ENCODE measurements around the gene UBASH3A.

The UBASH3A gene

GRCh38 chr21:42397746-42398394, 5.8 kb upstream of the UBASH3A start:
- in situ Hi-C loops (cut with HindIII; ENCODE audit: low sequenced_read_pairs), result no loop called here
- no peak overlapping the region for H3K4me3 ChIP-seq (ENCODE audit: low read depth, low read length)
- DNase-seq (ENCODE audit: low read depth, low spot score), result no peak
- TF ChIP-seq CTCF (IDR thresholded peaks at IDR 0.05; ENCODE audit: low read depth, low read length), result no peak

GRCh38 chr21:42398436-42399028, 5.2 kb upstream of the UBASH3A start:
- no peak overlapping the region for H3K4me3 ChIP-seq (ENCODE audit: low read depth, low read length)
- no peak for DNase-seq (ENCODE audit: low read depth, low spot score)
- TF ChIP-seq CTCF (IDR thresholded peaks at IDR 0.05; ENCODE audit: low read depth, low read length), result no peak
- in situ Hi-C loops (cut with HindIII; ENCODE audit: low sequenced_read_pairs), result no loop called here

DNA sequence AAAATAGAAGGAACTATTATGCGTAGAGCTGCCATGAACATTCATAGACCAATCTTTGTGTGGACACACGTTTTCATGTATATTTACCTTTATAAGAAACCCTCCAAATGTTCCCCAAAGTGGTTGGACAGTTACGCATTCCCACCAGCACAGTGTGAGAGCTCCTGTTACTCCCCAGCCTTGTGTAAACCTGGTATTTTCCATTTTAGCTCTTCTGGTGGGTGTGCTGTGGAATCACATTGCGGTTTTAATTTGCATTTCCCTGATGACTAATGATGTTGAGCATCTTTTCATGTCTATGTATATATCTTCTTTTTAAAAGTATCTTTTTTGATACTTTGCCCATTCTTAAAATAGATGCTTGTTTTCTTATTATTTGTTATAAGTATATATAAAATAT, 3.2 kb upstream of the UBASH3A start:
- in situ Hi-C loops (cut with HindIII; ENCODE audit: low sequenced_read_pairs), result no loop called here
- no peak overlapping the region for H3K4me3 ChIP-seq (ENCODE audit: low read depth, low read length)
- DNase-seq (ENCODE audit: low read depth, low spot score), result no peak

DNA sequence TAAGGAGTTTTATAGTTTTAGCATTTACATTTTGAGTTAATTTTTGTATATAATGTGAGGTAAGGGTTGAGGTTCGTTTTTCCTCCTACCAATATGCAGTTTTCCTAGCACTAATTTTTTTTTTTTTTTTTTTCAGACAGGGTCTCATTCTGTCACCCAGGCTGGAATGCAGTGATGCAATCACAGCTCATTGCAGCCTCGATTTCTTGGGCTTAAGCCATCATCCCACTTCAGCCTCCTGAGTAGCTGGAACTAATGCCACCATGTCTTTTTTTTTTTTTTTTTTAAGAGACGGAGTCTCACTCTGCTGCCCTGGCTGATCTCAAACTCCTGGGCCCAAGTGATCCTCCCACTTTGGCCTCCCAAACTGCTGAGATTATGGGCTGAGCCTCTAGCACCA, 2.5 kb upstream of the UBASH3A start:
- no peak for DNase-seq (ENCODE audit: low read depth, low spot score)
- in situ Hi-C loops (cut with HindIII; ENCODE audit: low sequenced_read_pairs), result no loop called here
- TF ChIP-seq CTCF (IDR thresholded peaks at IDR 0.05; ENCODE audit: low read depth, low read length), result no peak
- no peak overlapping the region for H3K4me3 ChIP-seq (ENCODE audit: low read depth, low read length)

More for the DNA sequence above, 3.2 kb upstream of the UBASH3A start:
- TF ChIP-seq CTCF (IDR thresholded peaks at IDR 0.05; ENCODE audit: low read depth, low read length), result no peak

GRCh38 chr21:42401820-42402251, 1.9 kb upstream of the UBASH3A start:
- no peak overlapping the region for H3K4me3 ChIP-seq (ENCODE audit: low read depth, low read length)
- no peak for DNase-seq (ENCODE audit: low read depth, low spot score)
- no peak for TF ChIP-seq CTCF (IDR thresholded peaks at IDR 0.05; ENCODE audit: low read depth, low read length)
- in situ Hi-C loops (cut with HindIII; ENCODE audit: low sequenced_read_pairs), result no loop called here

GRCh38 chr21:42404539-42404938, 837 bp downstream of the UBASH3A start:
- in situ Hi-C loops (cut with HindIII; ENCODE audit: low sequenced_read_pairs), result no loop called here
- H3K4me3 ChIP-seq (ENCODE audit: low read depth, low read length), result no peak overlapping the region
- TF ChIP-seq CTCF (IDR thresholded peaks at IDR 0.05; ENCODE audit: low read depth, low read length), result no peak
- no peak for DNase-seq (ENCODE audit: low read depth, low spot score)

Measured in astrocyte of the spinal cord (primary cell).